PC-9 (cell line): ENCODE measurements around the gene PIAS1. TPM values are rescaled to one million over a fixed set of nuclear protein-coding genes. Genes with fewer than 3 reads are reported as not detected.

Experiments
- BruUV-seq: library from RNA; stranded (reverse); fragments of 400-500 nt; replicated peaks from 2 replicates; lab custom pipeline; 2021; lab: Mats Ljungman, UMichigan
- CTCF ChIA-PET: fragments of 300-600 bp; sonication (Branson Sonifier 250); formaldehyde crosslinking; loops from one replicate; lab custom pipeline; 2022; ENCODE audit warnings: antibody characterized with exemption; lab: Charles Lee
- POLR2A ChIA-PET: fragments of 300-600 bp; sonication (Branson Sonifier 250); formaldehyde crosslinking; loops from one replicate; lab custom pipeline; 2022; ENCODE audit warnings: antibody characterized with exemption; ENCODE audit not compliant: unreplicated experiment; lab: Charles Lee
- DNase-seq, 2 experiments: peaks; one replicate each; pipeline versions ENCODE4 v3.0.0 to v3.0.0-alpha.2; 2015 to 2022; ENCODE audit warnings: mixed read lengths in 1 of 2
- H2AFZ ChIP-seq: fragments of 200-600 bp; sonication (generic); 2 replicates; pipeline ENCODE4 v1.8.1; 2017; ENCODE audit warnings: antibody characterized with exemption
- H3F3A ChIP-seq: fragments of 200-600 bp; sonication (generic); 2 replicates; pipeline ENCODE4 v1.8.1; 2017; ENCODE audit warnings: antibody characterized with exemption, mild to moderate bottlenecking, low read depth; ENCODE audit not compliant: insufficient read depth
- H3K27ac ChIP-seq: fragments of 200-600 bp; sonication (generic); 2 replicates; pipeline ENCODE4 v1.6.1; 2016; ENCODE audit warnings: mixed run types
- H3K27me3 ChIP-seq: fragments of 200-600 bp; sonication (generic); 2 replicates; pipeline ENCODE4 v1.6.1; 2016; ENCODE audit warnings: low read depth, mixed run types; ENCODE audit not compliant: insufficient read depth
- H3K36me3 ChIP-seq: fragments of 200-600 bp; sonication (generic); 2 replicates; pipeline ENCODE4 v1.6.1; 2016; ENCODE audit warnings: low read depth, mixed run types
- H3K4me1 ChIP-seq: fragments of 200-600 bp; sonication (generic); replicated peaks from 2 replicates; pipeline ENCODE4 v1.6.1; 2016; ENCODE audit warnings: mixed run types; ENCODE audit not compliant: insufficient read depth
- H3K4me2 ChIP-seq: fragments of 200-600 bp; sonication (generic); 2 replicates; pipeline ENCODE4 v1.6.1; 2017; ENCODE audit warnings: mixed run types
- H3K4me3 ChIP-seq: fragments of 200-600 bp; sonication (generic); 2 replicates; pipeline ENCODE4 v1.6.1; 2016; ENCODE audit warnings: mixed run types
- H3K79me2 ChIP-seq: fragments of 200-600 bp; sonication (generic); 2 replicates; pipeline ENCODE4 v1.6.1; 2017; ENCODE audit warnings: low read depth, mixed run types
- H3K9me2 ChIP-seq: fragments of 200-600 bp; sonication (generic); 2 replicates; pipeline ENCODE4 v1.8.1; 2017; ENCODE audit warnings: mild to moderate bottlenecking; ENCODE audit not compliant: insufficient read depth
- H3K9me3 ChIP-seq: fragments of 200-600 bp; sonication (generic); 2 replicates; pipeline ENCODE4 v1.8.1; 2016; ENCODE audit warnings: low read depth; ENCODE audit not compliant: insufficient read depth
- H4K20me1 ChIP-seq: fragments of 200-600 bp; sonication (generic); 2 replicates; pipeline ENCODE4 v1.8.1; 2017; ENCODE audit not compliant: insufficient read depth
- CTCF ChIP-seq: fragments of 200-600 bp; sonication (generic); conservative IDR thresholded peaks from 2 replicates; pipeline ENCODE4 v1.6.1; 2017; ENCODE audit warnings: mixed run types, antibody characterized with exemption, mild to moderate bottlenecking, moderate library complexity
- EZH2 ChIP-seq: fragments of 200-600 bp; sonication (generic); IDR thresholded peaks from 2 replicates; pipeline ENCODE4 v1.8.0; 2017; ENCODE audit warnings: antibody characterized with exemption, low read depth
- intact Hi-C: fragments of 100-400 bp; cut with micrococcal nuclease; formaldehyde crosslinking; loops from one replicate; pipeline ENCODE4 v1.10.0; 2022; ENCODE audit not compliant: unreplicated experiment
- total RNA-seq: library from RNA; stranded (reverse); gene quantifications from 2 replicates; pipeline ENCODE4 v1.2.3, GENCODE V29; 2021

PIAS1 gene
- total RNA-seq, 1 experiment from 2014 or later, result 42.5 TPM

DNA sequence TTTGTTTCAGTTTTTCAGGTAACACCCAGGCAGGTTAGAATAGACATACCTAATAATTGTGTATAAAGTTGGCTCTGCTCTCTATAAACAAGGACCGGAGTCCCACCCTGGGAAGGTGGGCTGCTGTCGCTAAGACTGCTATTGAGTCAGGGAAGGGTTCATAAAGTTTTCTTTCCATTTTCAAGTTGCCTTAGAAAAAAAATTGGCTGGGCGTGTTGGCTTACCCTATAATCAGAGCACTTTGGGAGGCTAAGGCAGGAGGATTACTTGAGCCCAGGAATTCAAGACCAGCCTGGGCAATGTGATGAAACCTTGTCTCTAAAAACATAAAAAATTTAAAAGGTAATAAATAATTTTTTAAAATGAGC lies 11.3 kb upstream of the PIAS1 start:
- DNase-seq, result no peak
- Histone ChIP-seq H4K20me1 (no peaks in the 10 kb centered on the region), H3K27ac (no peak overlapping the region), H3K36me3 (no peaks in the 10 kb centered on the region), H3K4me2 (peak overlapping the region; percentile 61), H3K79me2 (no peaks in the 10 kb centered on the region), H3K4me1 (peaks cover 13% of the 10 kb centered on the region), H3K27me3 (no peaks in the 10 kb centered on the region), H2AFZ (no peak overlapping the region), H3F3A (peaks cover 8% of the 10 kb centered on the region; the same call in 1 of the 2 replicates), H3K9me2 (no peaks in the 10 kb centered on the region), H3K4me3 (no peak overlapping the region; the same call in 1 of the 2 replicates), H3K9me3 (no peaks in the 10 kb centered on the region)
- ChIA-PET POLR2A (no interaction called here), CTCF (no interaction called here)
- BruUV-seq, result no TSS peak
- no peak for TF ChIP-seq EZH2
- TF ChIP-seq CTCF, result no peak
- intact Hi-C loops, result no loop called here

GRCh38 chr15:68045289-68046265 lies 8.5 kb upstream of the PIAS1 start:
- H3K4me1 ChIP-seq, result peaks cover 13% of the 10 kb centered on the region
- no peaks in the 10 kb centered on the region for H3K9me2 ChIP-seq
- intact Hi-C loops, result no loop called here
- H3K27ac ChIP-seq, result no peak overlapping the region
- H3K36me3 ChIP-seq, result no peaks in the 10 kb centered on the region
- H2AFZ ChIP-seq, result no peak overlapping the region
- H3K4me2 ChIP-seq, result no peak overlapping the region
- POLR2A ChIA-PET, result no interaction called here
- no peaks in the 10 kb centered on the region for H4K20me1 ChIP-seq
- no peaks in the 10 kb centered on the region for H3K27me3 ChIP-seq
- CTCF ChIA-PET, result no interaction called here
- no peak for TF ChIP-seq CTCF
- TF ChIP-seq EZH2, result no peak
- H3F3A ChIP-seq, result peaks cover 8% of the 10 kb centered on the region; the same call in 1 of the 2 replicates
- no peaks in the 10 kb centered on the region for H3K79me2 ChIP-seq
- H3K4me3 ChIP-seq, result no peak overlapping the region
- no TSS peak for BruUV-seq
- DNase-seq, result no peak
- H3K9me3 ChIP-seq, result no peaks in the 10 kb centered on the region

GRCh38 chr15:68047826-68048225 lies 6.3 kb upstream of the PIAS1 start:
- H3K4me3 ChIP-seq, result no peak overlapping the region
- H3K27me3 ChIP-seq, result no peaks in the 10 kb centered on the region
- no peak overlapping the region for H3K4me2 ChIP-seq
- no peak overlapping the region for H2AFZ ChIP-seq
- H3K79me2 ChIP-seq, result no peaks in the 10 kb centered on the region
- no peaks in the 10 kb centered on the region for H3K9me2 ChIP-seq
- intact Hi-C loops, result no loop called here
- H4K20me1 ChIP-seq, result no peaks in the 10 kb centered on the region
- H3K36me3 ChIP-seq, result no peaks in the 10 kb centered on the region
- POLR2A ChIA-PET, result no interaction called here
- TF ChIP-seq CTCF, result no peak
- TF ChIP-seq EZH2, result no peak
- CTCF ChIA-PET, result no interaction called here
- H3K27ac ChIP-seq, result no peak overlapping the region
- peaks cover under 1% of the 10 kb centered on the region; the same call in 1 of the 2 replicates for H3F3A ChIP-seq
- no peaks in the 10 kb centered on the region for H3K9me3 ChIP-seq
- peaks cover 2% of the 10 kb centered on the region for H3K4me1 ChIP-seq
- DNase-seq, result no peak
- no TSS peak for BruUV-seq
